HG02588 (cell line): Measurements from ENCODE around the gene GABARAP.
"Not testable (repeated sequence)": the region's sequence is repeated elsewhere in the genome, so short reads cannot be mapped to it uniquely, and the experiment has no call there.

Experiments used
- ATAC-seq: cut with Tn5 transposase; IDR thresholded peaks from one replicate; pipeline ENCODE4 v1.9.1; 2021; ENCODE audit warnings: mild to moderate bottlenecking, moderate library complexity; ENCODE audit not compliant: unreplicated experiment

The GABARAP gene

DNA sequence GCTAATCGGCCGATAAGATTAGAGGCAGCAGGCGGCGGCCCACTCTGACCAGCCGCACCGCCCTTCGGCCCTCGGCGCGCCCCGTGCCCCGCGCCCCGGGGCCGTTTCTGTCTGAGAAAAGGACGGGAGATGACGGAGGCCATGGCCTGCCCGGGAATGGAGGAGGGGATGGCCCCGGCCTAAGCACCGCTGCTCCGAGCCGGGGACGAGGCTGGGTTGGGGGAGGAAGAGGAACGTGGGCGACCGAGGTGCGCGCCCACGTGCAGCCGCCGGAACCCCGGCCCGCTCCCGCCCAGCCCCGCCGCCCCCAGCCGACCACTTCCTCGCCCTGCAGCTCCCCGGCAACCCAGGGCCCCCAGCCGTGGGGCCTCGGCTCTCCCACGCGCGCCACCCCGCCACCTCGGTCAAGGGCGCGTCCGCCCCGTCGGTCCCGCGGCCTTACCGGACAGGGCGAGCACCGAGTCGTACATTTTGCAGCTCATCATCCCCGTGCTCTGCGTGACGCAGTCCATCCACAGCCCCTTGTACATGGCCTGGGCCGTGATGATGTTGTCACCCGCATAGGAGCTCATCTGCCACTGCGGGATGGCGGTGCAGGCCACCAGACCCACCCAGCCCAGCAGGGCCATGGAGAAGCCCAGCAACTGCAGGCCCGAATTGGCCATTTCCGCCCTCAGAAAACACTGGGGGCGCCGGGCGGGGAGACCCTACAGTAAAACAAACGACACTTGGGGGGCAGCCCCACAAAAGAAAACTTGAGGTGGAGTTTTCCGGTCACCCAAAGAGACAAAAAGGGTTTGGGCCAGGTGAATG is 19.3 kb upstream of the GABARAP start:
- no peak for ATAC-seq

GRCh38 chr17:7260651-7261378 is 18.6 kb upstream of the GABARAP start:
- no peak for ATAC-seq

GRCh38 chr17:7260151-7260550 is 17.9 kb upstream of the GABARAP start:
- ATAC-seq = no peak

DNA sequence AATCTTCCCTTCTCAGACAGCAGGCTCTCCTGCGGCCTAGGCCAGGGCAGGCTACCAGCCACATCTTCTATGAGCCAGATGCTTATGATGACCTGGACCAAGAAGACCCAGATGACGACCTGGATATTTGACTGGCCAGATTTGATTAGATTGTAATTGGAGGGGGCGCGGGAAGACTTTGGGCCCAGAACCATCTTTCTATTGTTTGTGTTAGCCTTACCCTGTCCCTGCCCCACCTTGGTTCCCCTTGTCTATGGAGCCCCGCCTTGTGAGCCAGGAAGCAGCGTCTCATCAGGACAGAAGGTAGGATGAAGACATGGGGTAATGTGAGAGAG is 17.3 kb upstream of the GABARAP start:
- no peak for ATAC-seq

DNA sequence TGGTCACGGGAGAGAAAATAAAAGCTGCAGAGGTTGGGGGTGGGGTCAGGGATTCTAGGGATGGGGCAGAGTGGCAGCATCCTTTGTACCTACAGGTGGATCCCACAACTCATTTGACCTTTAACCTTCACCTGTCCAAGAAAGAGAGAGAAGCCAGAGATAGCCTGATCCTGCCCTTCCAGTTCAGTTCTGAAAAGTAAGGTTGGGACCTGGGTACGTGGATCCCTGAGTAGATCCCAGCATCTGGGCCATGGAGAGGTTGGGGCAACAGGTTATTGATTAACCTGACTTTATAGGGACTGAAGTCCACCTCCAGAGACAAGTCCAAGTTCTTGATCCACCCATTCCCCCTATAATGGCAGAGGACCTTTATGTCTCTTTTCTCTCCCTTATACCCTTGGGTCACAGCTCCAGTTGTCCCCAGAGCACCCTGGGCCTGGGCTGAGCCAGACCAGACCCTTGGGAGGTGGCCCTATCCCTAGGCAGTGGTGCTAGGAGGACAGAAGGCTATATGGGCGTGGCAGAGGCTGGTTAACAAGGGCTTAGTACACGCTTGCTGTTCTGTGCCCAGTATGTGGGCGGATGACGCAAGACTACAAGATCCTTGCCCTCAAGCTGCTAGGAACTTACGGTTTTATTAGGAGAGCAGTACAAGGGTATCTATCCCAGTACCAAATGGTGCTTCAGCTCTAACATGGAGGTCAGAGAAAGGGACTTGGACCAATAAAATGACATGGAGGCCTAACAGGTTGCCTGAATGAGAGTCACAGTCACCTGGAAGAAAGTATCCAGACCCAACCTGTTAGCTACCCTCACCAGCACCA is 16.7 kb upstream of the GABARAP start:
- no peak for ATAC-seq

DNA sequence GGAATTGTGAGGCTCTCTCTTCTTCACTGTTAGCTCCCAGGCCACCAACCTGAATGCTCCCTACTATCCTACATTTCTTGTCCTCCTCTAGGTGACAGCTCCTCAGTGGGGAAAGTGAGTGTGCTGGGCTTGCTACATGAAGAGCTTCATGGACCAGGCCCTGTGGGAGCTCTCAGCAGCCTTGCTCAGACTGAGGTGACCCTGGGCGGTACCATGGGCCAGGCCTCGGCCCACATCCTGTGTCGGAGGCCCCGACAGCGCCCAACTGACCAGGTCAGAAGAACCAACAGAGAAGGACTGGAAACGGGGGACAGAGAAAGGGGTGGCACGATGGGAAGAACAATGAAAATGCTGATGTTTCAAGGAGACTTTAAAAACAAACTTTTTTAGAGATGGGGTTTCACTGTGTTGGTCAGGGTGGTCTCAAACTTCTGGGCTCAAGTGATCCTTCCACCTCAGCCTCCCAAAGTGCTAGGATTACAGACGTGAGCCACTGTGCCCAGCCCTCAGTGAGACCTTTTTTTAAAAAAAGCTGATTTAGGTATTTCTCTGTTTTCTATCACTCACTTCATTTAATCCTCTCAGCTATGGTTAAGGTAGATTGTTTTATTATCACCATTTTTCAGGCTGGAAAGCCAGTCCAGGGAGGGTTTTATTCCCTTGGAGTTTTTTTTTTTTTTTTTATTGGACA is 14.7 kb upstream of the GABARAP start:
- no peak for ATAC-seq

GRCh38 chr17:7254511-7254910 is 12.3 kb upstream of the GABARAP start:
- ATAC-seq = no peak

DNA sequence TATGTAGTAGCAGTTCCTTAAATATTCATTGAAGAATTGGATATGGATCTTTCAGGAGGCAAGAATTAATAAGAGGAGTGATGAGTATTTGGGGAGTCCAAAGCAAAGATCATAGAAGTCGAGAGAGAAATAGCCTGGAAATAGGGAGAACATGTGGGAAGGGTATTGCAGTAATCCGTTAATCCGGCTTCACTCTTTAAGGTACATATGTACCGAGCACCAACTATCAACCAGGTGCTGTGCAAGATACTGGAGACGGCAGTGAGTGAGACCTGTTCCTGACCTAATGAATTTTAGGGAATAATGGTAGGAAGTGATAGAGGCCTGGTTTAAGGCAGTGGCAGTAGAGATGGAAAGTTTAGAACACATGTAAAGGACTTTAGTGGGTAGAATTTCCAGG is 10.8 kb upstream of the GABARAP start:
- ATAC-seq = no peak

- peak; percentile 43 for ATAC-seq
These were observed 10.2 kb upstream of the GABARAP start, which contains the start of gene ELP5 for GRCh38 chr17:7252176-7253043. ELP5 (plus strand) TSS chr17:7252215; CDS start chr17:7252551, 336 bp downstream.

- ATAC-seq = peak; percentile 77
These were observed 9.5 kb upstream of the GABARAP start, which contains the start of gene CTDNEP1 for GRCh38 chr17:7251661-7252175. CTDNEP1 (minus strand) TSS chr17:7251734; CDS start chr17:7251296, 438 bp downstream.

DNA sequence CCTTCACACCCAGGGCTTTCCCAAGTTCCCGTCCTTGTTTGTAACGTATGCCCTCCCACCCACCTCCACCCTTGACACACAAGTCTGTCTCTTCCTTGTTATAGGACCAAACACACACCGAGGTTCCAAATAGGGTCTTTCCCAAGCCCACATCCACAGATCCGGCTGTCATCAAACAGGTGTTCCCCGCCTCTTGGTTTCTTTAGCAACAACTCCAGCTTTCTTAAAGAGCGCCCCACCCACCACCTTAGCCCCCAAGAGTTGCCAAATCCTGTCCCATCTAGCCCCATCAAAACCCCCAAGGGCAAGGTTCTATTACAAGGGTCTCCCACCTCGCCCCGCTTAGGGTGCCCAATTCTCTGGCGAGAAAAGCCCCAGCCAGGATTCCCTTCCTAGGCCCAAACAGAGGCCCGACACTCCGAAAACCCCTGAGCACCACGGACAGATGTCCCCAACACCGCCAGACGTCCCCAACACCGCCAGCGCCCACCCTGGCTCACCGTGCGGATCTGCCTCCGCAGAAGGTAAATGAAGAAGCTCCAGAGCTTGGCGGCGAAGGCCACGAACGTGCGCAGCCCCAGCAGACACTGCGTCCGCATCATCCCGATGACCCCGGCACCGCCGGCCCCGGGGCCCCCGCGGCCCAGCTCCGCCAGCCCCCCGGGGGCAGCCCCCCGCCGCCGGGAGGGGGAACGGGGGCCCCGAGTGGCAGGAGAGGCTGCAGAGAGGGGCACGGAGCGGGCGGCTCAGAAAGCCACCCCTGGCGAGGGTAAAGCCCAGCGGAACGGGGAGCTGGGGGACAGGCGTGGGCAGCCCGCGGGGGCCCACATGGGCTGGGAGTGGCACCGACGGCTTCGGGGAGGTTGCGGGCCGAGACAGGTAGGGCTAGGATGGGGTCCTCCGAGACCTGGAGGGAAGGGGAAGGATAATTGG is 8.7 kb upstream of the GABARAP start:
- ATAC-seq = peak; percentile 2

DNA sequence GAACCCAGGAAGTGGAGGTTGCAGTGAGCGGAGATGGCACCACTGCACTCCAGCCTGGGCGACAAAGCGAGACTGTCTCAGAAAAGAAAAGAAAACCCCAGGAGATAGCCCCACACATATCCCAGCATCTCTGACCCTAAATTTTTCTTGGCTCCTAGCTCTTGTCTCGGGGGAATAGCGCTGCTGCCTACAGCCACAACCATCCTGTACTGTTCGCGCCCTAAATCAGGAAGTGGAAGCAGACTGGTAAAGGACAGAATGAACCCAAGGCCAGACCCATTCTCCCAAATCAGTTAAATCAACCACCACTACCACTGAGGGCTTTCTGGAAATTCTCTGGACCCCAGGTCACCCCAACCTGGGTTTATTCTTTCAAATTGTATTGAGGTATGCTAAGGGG is 7.6 kb upstream of the GABARAP start:
- ATAC-seq = no peak

GRCh38 chr17:7249214-7249613 is 7.0 kb upstream of the GABARAP start:
- no peak for ATAC-seq

GRCh38 chr17:7248796-7249195 is 6.5 kb upstream of the GABARAP start:
- no peak for ATAC-seq

DNA sequence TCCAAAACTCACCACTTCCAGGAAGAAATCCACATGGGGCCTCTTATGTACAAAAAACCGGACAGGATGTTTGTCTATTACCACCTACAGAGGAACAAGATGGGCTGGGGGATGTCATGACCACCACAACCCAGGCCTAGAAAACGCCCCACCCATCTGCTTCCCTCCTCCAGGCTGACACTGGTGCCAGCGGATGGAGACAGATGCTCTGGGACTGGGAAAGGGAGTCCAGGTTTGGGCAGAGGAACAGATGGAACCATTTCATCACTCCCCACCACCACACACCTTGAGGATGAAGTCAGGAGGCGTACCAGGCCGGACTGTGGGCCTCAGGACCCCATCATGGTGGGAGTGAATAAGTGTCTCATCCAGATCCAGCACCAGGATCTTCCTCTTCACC is 4.5 kb upstream of the GABARAP start:
- ATAC-seq = no peak

GRCh38 chr17:7243838-7244237 is 1.6 kb upstream of the GABARAP start:
- not testable (repeated sequence) for ATAC-seq

DNA sequence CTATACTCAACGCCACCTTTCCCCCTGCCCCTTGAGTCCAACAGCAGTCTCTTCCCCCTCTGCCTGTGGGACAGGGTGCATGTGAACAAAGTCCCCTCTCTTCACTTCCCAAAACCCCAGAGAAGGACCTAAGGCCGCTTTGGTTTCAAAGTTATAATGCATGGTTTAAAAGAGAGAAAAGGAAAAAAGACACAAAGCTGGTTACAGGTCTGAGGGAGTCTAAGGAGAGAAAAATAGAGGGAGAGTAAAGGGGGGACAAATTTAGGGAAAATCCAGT is 1.1 kb upstream of the GABARAP start:
- no peak for ATAC-seq

- peak; percentile 37 for ATAC-seq
These were observed 636 bp upstream of the GABARAP start for GRCh38 chr17:7242717-7243452.
